Measurements from ENCODE around the gene DQX1. TPM values are rescaled to one million over a fixed set of nuclear protein-coding genes. Genes with fewer than 3 reads are reported as not detected.

Gene DQX1
- total and polyA plus RNA-seq, 9 of the 15 experiments (the other 6 are each of a cell fraction or from before 2014, with no cell fraction given): 0.04 to 0.38 (median 0.18) TPM; not detected in 1

DNA sequence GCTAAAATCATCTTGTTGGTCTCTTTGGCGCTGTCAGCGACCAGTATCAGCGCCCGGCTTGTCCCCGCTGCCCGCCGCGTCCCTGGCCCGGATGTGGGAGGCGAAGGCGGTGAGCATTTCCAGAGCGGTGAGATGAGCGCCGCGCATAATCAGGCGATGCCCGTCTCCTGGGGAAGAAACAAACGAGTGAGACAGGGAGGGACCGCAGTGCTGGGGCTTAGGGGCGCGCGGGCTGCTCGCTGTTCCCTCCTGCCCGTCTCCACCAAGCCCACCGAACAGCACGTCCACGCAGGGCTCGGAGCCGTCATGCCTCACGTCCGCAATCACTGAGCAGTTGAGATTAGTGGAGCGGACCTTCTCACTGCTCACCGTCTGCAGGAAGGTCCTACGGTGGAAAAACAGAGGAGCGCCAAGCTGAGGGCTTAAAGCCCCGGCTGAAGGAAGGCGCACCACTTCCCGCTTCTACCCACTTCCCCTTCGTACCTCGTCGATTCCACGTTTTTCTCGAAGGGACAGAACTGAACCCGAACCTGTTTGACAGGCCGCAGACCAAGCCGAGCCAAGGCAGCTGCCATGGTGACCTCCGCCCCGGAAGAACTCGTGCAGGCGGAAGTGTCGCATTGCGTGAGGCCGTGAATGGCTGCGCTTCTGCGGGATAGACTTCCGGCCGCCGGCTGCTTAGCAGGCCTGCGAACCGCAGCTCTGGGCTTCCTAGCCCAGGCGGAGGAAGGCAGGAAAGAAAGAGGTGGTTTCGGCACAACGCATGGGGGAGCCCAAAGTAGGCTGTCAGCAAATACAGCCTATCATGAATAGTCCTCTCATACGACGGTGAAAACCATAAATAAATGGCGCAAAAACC lies 53.7 kb downstream of the DQX1 start, which contains the start of gene MRPL53 (continued):
- TF ChIP-seq SREBF1 (IDR thresholded peaks at IDR 0.05; ENCODE audit: borderline replicate concordance, low read depth, low read length) (peak; percentile 30; the same call in 1 of the 2 replicates), HIVEP1 (CRISPR knock-in tag; IDR thresholded peaks at IDR 0.05) (no peak), CBFB (CRISPR knock-in tag; IDR thresholded peaks at IDR 0.05) (0 out of 2 replicates have a peak, but pooled peaks have one; percentile 78), CBX3 (IDR thresholded peaks at IDR 0.05; ENCODE audit: borderline replicate concordance in 1 of 2, low read length in 2 of 2) (peak in 1 of 2 experiments; percentile 84; a peak in 1 of 3 replicates), NONO (IDR thresholded peaks at IDR 0.05; ENCODE audit: low read depth in 2 of 2, low read length in 1 of 2) (no peak), XRCC4 (IDR thresholded peaks at IDR 0.05; ENCODE audit: extremely low read depth, insufficient read depth, insufficient read length) (no peak), SRF (CRISPR knock-in tag; IDR thresholded peaks at IDR 0.05) (peak in 1 of 2 experiments; percentile 60; a peak in 2 of 4 replicates), ZNF133 (CRISPR knock-in tag; IDR thresholded peaks at IDR 0.05) (no peak), ZNF584 (CRISPR knock-in tag; IDR thresholded peaks at IDR 0.05; ENCODE audit: low read depth) (no peak), ZNF589 (CRISPR knock-in tag; IDR thresholded peaks at IDR 0.05; ENCODE audit: low read depth) (peak; percentile 83; the same call in 1 of the 2 replicates), PHB (CRISPR knock-in tag; IDR thresholded peaks at IDR 0.05) (no peak), RBM17 (IDR thresholded peaks at IDR 0.05; ENCODE audit: borderline replicate concordance, low read depth, low read length) (no peak), IRF2 (CRISPR knock-in tag; IDR thresholded peaks at IDR 0.05) (no peak), ZNF668 (CRISPR knock-in tag; IDR thresholded peaks at IDR 0.05) (no peak), ETV5 (CRISPR knock-in tag; IDR thresholded peaks at IDR 0.05; ENCODE audit: low read depth) (peak; percentile 96), RUNX1 (IDR thresholded peaks at IDR 0.05; ENCODE audit: low read depth) (no peak), SLC30A9 (CRISPR knock-in tag; IDR thresholded peaks at IDR 0.05) (no peak)
- TF ChIP-seq, protein P1, sequence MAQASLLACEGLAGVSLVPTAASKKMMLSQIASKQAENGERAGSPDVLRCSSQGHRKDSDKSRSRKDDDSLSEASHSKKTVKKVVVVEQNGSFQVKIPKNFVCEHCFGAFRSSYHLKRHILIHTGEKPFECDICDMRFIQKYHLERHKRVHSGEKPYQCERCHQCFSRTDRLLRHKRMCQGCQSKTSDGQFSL (CRISPR knock-in tag; IDR thresholded peaks at IDR 0.05): no peak
- TF ChIP-seq, protein P1 (tag; IDR thresholded peaks at IDR 0.05): no peak
- TF ChIP-seq, protein P2, sequence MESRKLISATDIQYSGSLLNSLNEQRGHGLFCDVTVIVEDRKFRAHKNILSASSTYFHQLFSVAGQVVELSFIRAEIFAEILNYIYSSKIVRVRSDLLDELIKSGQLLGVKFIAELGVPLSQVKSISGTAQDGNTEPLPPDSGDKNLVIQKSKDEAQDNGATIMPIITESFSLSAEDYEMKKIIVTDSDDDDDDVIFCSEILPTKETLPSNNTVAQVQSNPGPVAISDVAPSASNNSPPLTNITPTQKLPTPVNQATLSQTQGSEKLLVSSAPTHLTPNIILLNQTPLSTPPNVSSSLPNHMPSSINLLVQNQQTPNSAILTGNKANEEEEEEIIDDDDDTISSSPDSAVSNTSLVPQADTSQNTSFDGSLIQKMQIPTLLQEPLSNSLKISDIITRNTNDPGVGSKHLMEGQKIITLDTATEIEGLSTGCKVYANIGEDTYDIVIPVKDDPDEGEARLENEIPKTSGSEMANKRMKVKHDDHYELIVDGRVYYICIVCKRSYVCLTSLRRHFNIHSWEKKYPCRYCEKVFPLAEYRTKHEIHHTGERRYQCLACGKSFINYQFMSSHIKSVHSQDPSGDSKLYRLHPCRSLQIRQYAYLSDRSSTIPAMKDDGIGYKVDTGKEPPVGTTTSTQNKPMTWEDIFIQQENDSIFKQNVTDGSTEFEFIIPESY (CRISPR knock-in tag; IDR thresholded peaks at IDR 0.05): 0 out of 2 replicates have a peak, but pooled peaks have one; percentile 37
- TF ChIP-seq, protein P3, sequence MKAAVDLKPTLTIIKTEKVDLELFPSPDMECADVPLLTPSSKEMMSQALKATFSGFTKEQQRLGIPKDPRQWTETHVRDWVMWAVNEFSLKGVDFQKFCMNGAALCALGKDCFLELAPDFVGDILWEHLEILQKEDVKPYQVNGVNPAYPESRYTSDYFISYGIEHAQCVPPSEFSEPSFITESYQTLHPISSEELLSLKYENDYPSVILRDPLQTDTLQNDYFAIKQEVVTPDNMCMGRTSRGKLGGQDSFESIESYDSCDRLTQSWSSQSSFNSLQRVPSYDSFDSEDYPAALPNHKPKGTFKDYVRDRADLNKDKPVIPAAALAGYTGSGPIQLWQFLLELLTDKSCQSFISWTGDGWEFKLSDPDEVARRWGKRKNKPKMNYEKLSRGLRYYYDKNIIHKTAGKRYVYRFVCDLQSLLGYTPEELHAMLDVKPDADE (conservative IDR thresholded peaks at IDR 0.05; ENCODE audit: control insufficient read depth, low read depth, low read length): peak; percentile 75; the same call in 1 of the 2 replicates
- TF ChIP-seq, protein P4, sequence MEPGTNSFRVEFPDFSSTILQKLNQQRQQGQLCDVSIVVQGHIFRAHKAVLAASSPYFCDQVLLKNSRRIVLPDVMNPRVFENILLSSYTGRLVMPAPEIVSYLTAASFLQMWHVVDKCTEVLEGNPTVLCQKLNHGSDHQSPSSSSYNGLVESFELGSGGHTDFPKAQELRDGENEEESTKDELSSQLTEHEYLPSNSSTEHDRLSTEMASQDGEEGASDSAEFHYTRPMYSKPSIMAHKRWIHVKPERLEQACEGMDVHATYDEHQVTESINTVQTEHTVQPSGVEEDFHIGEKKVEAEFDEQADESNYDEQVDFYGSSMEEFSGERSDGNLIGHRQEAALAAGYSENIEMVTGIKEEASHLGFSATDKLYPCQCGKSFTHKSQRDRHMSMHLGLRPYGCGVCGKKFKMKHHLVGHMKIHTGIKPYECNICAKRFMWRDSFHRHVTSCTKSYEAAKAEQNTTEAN (CRISPR knock-in tag; IDR thresholded peaks at IDR 0.05): no peak

Data from K562 (cell line).